ENCODE data around the gene ADCY7.
A peak's percentile ranks its signal among the peaks of the same experiment; 100 is the strongest.

ADCY7 gene

GRCh38 chr16:50293994-50294855 lies 27.9 kb downstream of the ADCY7 start:
- TF ChIP-seq TAF1 (IDR thresholded peaks at IDR 0.05; ENCODE audit: low read depth, low read length): no peak
- no peak for TF ChIP-seq POLR2AphosphoS5 (IDR thresholded peaks at IDR 0.05; ENCODE audit: low read depth, low read length)
- no peak for TF ChIP-seq PAX5 (IDR thresholded peaks at IDR 0.05; ENCODE audit: insufficient read depth, low read length, severe bottlenecking)
- DNase-seq (ENCODE audit: insufficient read length, low spot score) (no peak), FAIRE-seq (no peak)

DNA sequence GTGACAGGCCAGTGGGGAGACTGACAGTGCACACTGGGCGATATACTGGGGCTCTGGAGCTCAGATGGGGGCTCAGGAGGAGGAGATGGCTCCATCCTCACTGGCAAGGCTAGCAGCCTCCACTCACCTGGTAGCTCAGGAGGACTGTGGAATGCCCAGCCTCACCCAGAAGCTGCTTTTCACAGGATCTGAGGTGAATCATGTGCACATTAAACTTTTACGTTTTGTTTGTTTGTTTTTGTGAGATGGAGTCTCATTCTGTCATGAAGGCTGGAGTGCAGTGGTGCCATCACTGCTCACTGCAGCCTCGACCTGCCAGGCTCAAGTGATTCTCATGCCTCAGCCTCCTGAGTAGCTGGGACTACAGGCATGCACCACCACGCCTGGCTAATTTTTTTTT lies 28.6 kb downstream of the ADCY7 start:
- TF ChIP-seq POU2F2 (IDR thresholded peaks at IDR 0.05; ENCODE audit: low read depth, low read length) (no peak), TAF1 (IDR thresholded peaks at IDR 0.05; ENCODE audit: low read depth, low read length) (no peak), POLR2AphosphoS5 (IDR thresholded peaks at IDR 0.05; ENCODE audit: low read depth, low read length) (no peak), POLR2A (IDR thresholded peaks at IDR 0.05; ENCODE audit: low read depth, low read length) (no peak), PAX5 (IDR thresholded peaks at IDR 0.05; ENCODE audit: insufficient read depth, low read length, severe bottlenecking) (no peak), SPI1 (IDR thresholded peaks at IDR 0.05; ENCODE audit: low read depth, low read length) (no peak)
- no peak for FAIRE-seq
- no peak for DNase-seq (ENCODE audit: insufficient read length, low spot score)

DNA sequence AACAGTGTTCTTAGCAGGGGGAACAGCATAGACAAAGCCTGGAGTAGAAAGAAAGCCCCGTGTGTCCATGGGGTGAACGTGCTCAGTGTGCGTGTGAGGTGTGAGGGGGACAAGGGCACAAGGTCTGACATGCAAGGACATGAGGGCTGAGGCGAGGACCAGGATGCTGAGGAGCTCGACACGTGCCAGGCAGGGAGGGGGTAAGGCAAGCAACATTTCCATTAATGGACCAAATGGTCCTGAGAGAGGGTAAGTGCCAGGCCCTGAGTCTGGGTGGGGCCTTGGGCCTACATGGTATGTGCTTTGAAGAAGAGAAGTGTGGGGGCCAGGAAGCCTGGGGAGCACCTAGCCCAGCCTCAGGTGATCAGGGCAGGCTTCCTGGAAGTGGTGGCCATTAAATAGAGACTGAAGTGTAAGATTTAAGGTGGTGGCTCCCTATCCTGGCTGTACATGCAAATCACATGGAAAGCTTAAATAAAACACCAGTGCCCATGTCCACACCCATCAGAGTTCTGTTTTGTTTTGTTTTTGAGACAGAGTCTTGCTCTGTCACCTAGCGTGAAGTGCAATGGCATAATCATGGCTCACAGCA lies 29.3 kb downstream of the ADCY7 start:
- DNase-seq (ENCODE audit: insufficient read length, low spot score) (no peak), FAIRE-seq (no peak)
- TF ChIP-seq POU2F2 (IDR thresholded peaks at IDR 0.05; ENCODE audit: low read depth, low read length): no peak
- no peak for TF ChIP-seq POLR2AphosphoS5 (IDR thresholded peaks at IDR 0.05; ENCODE audit: low read depth, low read length)
- no peak for TF ChIP-seq POLR2A (IDR thresholded peaks at IDR 0.05; ENCODE audit: low read depth, low read length)
- no peak for TF ChIP-seq SPI1 (IDR thresholded peaks at IDR 0.05; ENCODE audit: low read depth, low read length)
- TF ChIP-seq PAX5 (IDR thresholded peaks at IDR 0.05; ENCODE audit: insufficient read depth, low read length, severe bottlenecking): no peak
- no peak for TF ChIP-seq TAF1 (IDR thresholded peaks at IDR 0.05; ENCODE audit: low read depth, low read length)

DNA sequence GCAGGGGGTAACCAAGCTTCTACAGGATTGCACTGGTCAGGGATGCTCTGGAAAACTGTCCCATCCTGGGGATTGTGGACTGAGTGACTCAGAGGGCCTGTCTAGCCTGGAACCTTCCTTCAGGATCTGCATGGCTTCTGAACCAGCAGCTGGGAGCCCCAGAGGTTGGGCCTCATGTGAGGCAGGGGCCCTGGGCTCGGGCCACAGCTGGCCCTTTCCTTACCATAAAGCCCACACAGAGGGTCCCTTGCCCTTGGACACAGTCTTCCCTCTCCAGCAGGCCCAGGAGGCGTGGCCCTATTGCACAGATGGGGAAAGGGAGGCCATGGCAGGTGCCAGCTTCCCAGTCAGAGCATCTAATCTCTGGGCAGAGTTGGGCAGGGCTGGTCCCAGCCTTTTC lies 30.5 kb downstream of the ADCY7 start:
- FAIRE-seq (no peak), DNase-seq (ENCODE audit: insufficient read length, low spot score) (no peak)
- no peak for TF ChIP-seq TAF1 (IDR thresholded peaks at IDR 0.05; ENCODE audit: low read depth, low read length)
- TF ChIP-seq POU2F2 (IDR thresholded peaks at IDR 0.05; ENCODE audit: low read depth, low read length): no peak
- no peak for TF ChIP-seq SPI1 (IDR thresholded peaks at IDR 0.05; ENCODE audit: low read depth, low read length)
- no peak; the same call in 1 of the 2 replicates for TF ChIP-seq POLR2A (IDR thresholded peaks at IDR 0.05; ENCODE audit: low read depth, low read length)
- TF ChIP-seq PAX5 (IDR thresholded peaks at IDR 0.05; ENCODE audit: insufficient read depth, low read length, severe bottlenecking): no peak
- no peak for TF ChIP-seq POLR2AphosphoS5 (IDR thresholded peaks at IDR 0.05; ENCODE audit: low read depth, low read length)

DNA sequence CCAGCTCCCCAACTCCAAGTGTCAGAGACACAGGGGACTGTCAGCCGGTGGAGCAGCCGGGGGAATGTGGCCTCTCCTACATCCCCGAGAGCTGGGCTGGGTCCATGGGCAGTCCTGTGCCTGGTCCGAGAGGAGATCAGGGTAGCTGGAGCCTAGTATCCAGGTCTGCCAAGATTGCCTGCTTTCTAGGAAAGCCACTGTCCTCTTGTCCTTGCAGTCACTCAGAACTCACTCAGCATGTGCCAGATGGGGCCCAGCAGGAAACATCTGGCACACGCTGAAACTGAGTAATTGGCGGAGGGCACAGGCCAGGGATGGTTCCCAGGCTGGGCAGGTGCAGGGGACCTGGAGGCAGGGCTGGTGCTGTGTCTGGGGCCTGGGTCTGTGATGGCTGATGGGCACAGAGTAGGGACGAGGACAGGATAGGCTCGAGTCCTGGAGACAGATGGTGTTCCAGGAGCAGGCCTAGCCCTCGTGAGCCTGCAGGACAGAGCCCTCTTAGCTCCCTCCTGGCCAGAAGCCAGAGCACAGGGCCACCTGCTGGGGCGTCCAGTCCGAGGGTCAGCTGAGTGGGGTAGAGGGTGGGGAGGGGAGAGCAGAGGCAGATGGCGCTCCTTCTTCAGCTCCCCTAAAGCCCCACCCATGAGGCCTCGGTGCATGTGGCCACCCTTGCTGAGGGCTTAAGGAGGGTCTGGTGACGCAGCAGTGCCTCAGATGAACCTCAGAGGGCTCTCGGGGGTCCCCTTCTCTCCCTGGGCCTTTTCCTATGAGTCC lies 31.1 kb downstream of the ADCY7 start:
- DNase-seq (ENCODE audit: insufficient read length, low spot score): no peak
- FAIRE-seq: no peak
- TF ChIP-seq POLR2AphosphoS5 (IDR thresholded peaks at IDR 0.05; ENCODE audit: low read depth, low read length) (no peak), POLR2A (IDR thresholded peaks at IDR 0.05; ENCODE audit: low read depth, low read length) (peak; percentile 9; the same call in 1 of the 2 replicates)

- no peak for DNase-seq (ENCODE audit: insufficient read length, low spot score)
- no peak for TF ChIP-seq PAX5 (IDR thresholded peaks at IDR 0.05; ENCODE audit: insufficient read depth, low read length, severe bottlenecking)
- FAIRE-seq: no peak
These were observed 31.7 kb downstream of the ADCY7 start for GRCh38 chr16:50298075-50298460.

DNA sequence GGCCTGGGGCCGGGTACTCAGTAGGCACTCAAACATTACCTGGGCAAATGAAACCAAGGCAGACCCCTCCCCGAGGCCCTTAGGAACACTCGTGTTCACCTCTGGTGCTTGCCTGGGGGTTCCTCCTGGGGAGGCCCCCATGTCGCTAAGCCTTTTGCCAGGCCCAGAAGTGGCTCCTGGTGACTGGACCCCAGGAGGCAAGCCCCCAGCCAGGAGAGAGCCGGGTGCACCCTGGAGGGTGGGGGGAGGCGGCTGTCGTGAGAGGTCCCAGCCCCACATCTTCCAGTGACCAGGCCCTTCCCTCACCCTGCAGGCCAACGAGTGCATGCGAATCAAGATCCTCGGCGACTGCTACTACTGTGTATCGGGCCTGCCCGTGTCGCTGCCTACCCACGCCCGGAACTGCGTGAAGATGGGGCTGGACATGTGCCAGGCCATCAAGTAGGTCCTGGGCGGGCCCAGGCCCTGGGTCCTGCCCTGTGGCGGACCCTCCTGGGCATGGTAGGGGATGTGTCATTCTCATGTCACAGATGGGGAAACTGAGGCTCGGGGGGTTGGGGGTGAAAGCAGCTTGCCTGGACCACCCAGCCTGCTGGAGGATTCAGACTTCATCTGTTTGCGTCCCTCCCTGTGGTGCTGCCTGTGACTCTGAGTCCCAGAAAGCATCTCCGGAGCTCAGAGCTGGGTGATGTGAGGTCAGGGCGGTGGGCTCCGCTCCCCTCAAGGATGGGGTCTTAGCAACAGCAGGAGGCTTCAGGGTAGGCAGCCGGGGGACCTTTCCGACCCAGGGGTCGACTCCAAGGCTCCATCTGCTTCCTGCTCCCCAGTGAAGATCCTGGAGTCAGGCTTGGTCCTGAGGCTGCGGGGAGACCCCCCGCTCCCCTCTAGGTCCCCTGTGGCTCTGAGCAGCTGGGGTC lies 32.5 kb downstream of the ADCY7 start:
- DNase-seq (ENCODE audit: insufficient read length, low spot score) (no peak), FAIRE-seq (no peak)
- TF ChIP-seq POLR2AphosphoS5 (IDR thresholded peaks at IDR 0.05; ENCODE audit: low read depth, low read length) (no peak), SPI1 (IDR thresholded peaks at IDR 0.05; ENCODE audit: low read depth, low read length) (no peak), POLR2A (IDR thresholded peaks at IDR 0.05; ENCODE audit: low read depth, low read length) (no peak), TAF1 (IDR thresholded peaks at IDR 0.05; ENCODE audit: low read depth, low read length) (no peak), POU2F2 (IDR thresholded peaks at IDR 0.05; ENCODE audit: low read depth, low read length) (no peak), PAX5 (IDR thresholded peaks at IDR 0.05; ENCODE audit: insufficient read depth, low read length, severe bottlenecking) (no peak)

DNA sequence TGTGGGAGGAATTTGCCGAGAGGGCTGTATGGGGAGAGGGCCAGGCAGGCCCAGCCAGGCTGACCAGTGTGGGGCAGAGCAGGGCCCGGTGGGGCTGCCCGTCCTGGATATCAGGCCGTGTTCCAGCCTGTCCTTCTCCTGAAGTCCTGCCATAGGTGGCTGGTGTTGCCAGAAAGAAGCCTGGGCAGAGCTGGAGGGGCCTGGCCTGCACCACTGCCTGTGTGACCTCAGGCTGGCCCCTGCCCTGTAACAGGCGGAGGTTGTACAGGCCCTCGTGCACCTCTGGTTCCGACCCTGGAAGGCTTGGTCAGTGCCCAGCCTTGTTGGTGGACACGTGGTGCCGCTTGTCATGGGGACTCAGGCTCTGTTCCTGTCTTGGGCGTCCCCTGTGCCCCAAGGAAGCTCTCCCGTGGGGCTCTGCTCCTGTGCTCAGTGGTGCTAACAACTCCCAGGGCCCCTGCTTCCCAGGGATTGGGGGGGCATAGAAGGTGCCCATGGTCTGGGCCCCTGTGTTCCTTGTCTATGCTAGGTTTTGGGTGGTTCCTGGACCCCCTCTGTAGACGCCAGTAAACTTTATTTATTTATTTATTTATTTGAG lies 33.3 kb downstream of the ADCY7 start:
- TF ChIP-seq POLR2A (IDR thresholded peaks at IDR 0.05; ENCODE audit: low read depth, low read length): no peak
- TF ChIP-seq POU2F2 (IDR thresholded peaks at IDR 0.05; ENCODE audit: low read depth, low read length): no peak
- TF ChIP-seq TAF1 (IDR thresholded peaks at IDR 0.05; ENCODE audit: low read depth, low read length): no peak
- no peak for TF ChIP-seq PAX5 (IDR thresholded peaks at IDR 0.05; ENCODE audit: insufficient read depth, low read length, severe bottlenecking)
- FAIRE-seq: no peak
- DNase-seq (ENCODE audit: insufficient read length, low spot score): no peak

All from GM12891 (cell line).